HG02852 (cell line): ENCODE results near the gene NFX1.
"Not testable (repeated sequence)": the region's sequence is repeated elsewhere in the genome, so short reads cannot be mapped to it uniquely, and the experiment has no call there.

Experiments
- ATAC-seq: cut with Tn5 transposase; IDR thresholded peaks from one replicate; pipeline ENCODE4 v1.9.1; 2021; ENCODE audit warnings: mild to moderate bottlenecking, moderate library complexity; ENCODE audit not compliant: unreplicated experiment

NFX1 gene

GRCh38 chr9:33385979-33386640 is 95.8 kb downstream of the NFX1 start:
- ATAC-seq: not testable (repeated sequence)

- not testable (repeated sequence) for ATAC-seq
Measured at GRCh38 chr9:33386641-33386996, 96.3 kb downstream of the NFX1 start.

GRCh38 chr9:33386998-33387397 is 96.7 kb downstream of the NFX1 start:
- ATAC-seq: not testable (repeated sequence)

DNA sequence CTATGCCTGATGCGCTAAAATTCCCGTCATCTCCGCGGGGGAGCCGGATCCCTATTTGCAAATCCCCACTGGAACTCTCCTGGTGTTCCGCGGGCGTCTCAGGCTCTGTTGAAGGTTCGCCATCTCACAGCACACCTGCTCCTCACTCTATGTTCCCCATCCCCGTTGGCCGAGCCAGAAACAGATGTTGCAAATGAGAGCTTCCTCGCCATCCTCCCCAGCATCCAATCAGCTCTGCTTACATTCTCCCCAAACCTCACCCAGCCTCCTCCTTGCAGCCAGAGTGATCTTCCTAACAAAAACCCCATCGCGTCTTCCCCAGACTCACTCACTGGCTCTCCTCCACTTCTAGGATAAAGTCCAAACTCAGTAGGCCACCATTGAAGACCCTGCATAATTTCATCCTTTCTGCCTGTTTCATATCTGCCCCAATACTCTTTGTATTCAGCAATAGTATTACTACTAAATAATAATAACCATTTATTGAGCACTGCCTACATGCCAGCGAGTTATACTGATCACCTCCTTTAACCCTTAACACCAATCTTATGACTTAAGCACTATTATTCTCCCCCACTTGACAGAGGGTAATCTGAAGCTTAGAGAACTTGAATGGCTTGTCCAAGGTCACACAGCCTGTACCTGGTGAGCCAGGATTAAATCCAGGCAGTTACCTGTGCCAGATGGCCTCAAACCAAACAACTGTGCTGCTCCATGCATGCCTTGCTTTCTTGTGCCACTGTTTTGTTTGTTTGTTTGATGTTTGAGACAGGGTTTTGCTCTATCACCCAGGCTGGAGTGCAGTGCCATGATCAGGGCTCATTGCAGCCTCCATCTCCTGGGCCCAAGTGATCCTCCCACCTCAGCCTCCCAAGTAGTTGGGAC is 98.0 kb downstream of the NFX1 start:
- ATAC-seq: no peak

DNA sequence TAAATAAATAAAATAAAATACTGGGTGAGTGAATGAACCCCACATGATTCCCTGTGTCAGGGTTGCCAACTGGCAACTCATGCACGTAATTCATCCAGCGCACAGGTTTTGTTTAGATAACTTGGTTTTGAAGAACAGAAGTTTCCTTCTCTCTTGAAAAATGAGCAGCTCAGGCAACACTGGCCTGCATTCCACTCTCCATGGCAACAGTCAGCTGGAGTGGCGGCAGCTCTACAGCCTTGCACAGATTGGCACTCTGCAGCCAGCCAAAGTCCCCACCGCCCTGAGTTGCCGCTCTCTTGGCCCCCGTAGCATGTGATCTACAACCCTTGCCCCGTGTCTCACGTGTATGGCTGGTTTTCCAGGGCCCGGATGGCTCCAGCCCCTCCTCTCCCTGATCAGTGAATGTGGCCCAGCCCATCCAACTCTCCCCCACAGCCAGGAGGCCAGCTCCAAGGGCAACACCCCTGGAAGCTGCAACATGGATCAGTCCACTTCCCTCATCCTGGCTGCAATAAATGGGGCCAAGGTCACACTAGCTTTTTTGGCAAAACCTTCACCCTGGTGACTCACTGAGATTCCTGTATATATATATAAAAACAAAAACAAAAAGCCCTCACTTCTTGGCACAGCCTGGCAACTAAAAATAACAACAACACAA is 100.9 kb downstream of the NFX1 start:
- not testable (repeated sequence) for ATAC-seq

DNA sequence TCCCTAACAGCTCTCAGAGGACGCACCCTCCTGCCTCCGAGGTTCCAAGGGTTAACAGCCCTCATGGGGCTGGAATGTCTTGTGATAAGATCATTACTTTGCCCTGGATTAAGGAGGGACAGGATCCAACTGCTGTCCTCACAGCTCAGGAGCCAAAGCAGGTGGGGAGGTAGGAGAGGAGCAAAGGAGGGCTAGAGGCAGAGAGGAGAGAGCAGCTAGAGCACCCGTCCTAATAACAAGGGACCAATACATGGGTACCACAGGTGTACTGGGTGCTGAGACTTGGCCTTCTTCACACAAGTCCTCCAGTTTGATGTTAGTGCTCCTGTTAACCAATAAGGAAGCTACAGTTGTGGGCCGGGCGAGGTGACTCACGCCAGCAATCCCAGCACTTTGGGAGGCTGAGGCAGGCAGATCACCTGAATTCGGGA is 102.3 kb downstream of the NFX1 start:
- ATAC-seq: not testable (repeated sequence)

GRCh38 chr9:33393581-33393980 is 103.3 kb downstream of the NFX1 start:
- ATAC-seq: no peak

GRCh38 chr9:33393986-33394385 is 103.7 kb downstream of the NFX1 start:
- ATAC-seq: not testable (repeated sequence)

- ATAC-seq: not testable (repeated sequence)
Measured at GRCh38 chr9:33395159-33395879, 105.0 kb downstream of the NFX1 start.

- ATAC-seq: not testable (repeated sequence)
Measured at GRCh38 chr9:33397801-33398200, 107.5 kb downstream of the NFX1 start.

- ATAC-seq: not testable (repeated sequence)
Measured at GRCh38 chr9:33399047-33399446, 108.7 kb downstream of the NFX1 start.

DNA sequence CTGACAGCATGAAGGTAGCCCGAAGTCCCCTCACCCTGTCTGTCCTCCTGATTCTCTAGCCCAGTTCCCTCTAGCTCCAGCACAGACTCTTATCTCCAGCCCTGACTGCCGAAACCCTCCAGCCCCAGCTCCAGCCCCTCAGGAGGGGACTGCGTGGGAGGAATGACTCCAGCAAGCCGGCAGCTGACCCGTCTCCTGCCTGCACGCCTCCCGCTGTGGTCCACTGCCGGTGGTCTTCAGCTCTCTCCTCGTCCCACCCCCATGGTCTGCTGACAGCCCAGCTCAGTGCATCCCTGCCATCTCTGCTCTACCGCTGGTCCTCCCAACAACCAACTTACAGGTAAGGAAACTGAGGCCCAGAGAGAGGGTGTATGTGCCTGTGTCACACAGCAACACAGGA is 111.5 kb downstream of the NFX1 start:
- ATAC-seq: not testable (repeated sequence)

- ATAC-seq: not testable (repeated sequence)
Measured at GRCh38 chr9:33402371-33402770, 112.1 kb downstream of the NFX1 start, which contains the start of gene AQP7. TSS of gene AQP7 (minus strand) at chr9:33402568. CDS start at chr9:33401262, 1,306 bp downstream.

GRCh38 chr9:33403941-33404787 is 113.8 kb downstream of the NFX1 start:
- ATAC-seq: no peak

GRCh38 chr9:33404788-33405362 is 114.6 kb downstream of the NFX1 start:
- ATAC-seq: no peak

DNA sequence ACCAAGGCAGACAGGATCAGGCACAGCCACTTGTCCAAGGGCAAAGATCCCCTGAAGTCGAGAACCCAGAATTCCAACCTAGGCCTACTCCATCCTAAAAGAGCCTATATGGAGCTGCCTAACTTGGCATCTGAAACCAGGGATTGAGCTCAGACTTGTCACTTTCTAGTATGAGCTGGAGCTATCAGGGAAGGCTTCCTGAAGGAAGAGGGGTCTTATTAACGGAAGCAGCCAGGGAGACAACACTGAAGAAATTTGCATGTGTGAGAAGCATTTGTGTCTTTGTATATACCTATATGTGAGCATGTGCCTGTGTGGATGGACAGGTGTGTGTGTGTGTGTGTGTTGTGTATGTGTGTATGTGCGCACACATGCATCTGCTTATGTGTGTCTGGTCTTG is 116.7 kb downstream of the NFX1 start:
- ATAC-seq: no peak

GRCh38 chr9:33408087-33408486 is 117.8 kb downstream of the NFX1 start:
- ATAC-seq: no peak

- ATAC-seq: no peak
Measured at GRCh38 chr9:33414268-33414667, 124.0 kb downstream of the NFX1 start.

GRCh38 chr9:33414889-33415500 is 124.7 kb downstream of the NFX1 start:
- no peak for ATAC-seq
